Measurements from ENCODE around the gene SPRR5.

Gene SPRR5

DNA sequence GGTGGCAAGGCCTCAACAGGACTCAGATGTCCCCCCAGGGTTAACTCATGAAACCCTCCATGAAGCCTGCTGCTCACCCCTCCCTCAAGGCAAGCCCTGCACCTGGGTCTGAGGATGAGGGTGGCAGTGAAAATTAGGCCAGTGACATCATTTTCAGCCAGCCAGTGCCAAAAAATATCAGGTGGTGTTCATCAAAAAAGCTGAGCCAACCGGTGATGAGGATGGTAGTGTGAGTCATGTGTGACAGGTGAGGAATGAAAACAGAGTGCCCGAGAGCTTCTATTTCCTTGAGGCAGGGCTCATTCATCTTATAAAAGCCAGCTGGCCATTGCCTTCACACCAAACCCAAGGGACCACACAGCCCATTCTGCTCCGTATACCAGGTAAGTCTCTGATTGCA lies 36.7 kb downstream of the SPRR5 start, which contains the start of gene SPRR1A:
SPRR1A (plus strand) TSS at position 339 of the 400 bp plus-strand sequence. CDS start 1,150 bp downstream, outside the sequence.
- H4K20me1 ChIP-seq = no peaks in the 10 kb centered on the region
- peaks cover 0 to 17% (median 9%) of the 10 kb centered on the region in 10 experiments; a peak in 14 of 20 replicates for H3K4me1 ChIP-seq
- no peaks in the 10 kb centered on the region for H3K36me3 ChIP-seq
- peaks cover 0 to 10% (median 0%) of the 10 kb centered on the region in 11 experiments; a peak in 3 of 22 replicates for H3K9me3 ChIP-seq (replicated peaks in 1 of 11)
- no peaks in the 10 kb centered on the region for H3K27me3 ChIP-seq
- no peak within 1 kb of the TSS for H3K4me3 ChIP-seq
- H3K4me2 ChIP-seq = peak within 1 kb of the TSS in 8 of 11 experiments; percentile 21 to 67 (median 52); a peak in 15 of 22 replicates
- no peak for TF ChIP-seq Cebpa-rat (IDR thresholded peaks at IDR 0.05)
- 0 out of 22 replicates have a peak within 1 kb of the TSS, but pooled peaks of 1 of the 11 experiments have one; percentile 11 for H3K9ac ChIP-seq
- no peak within 1 kb of the TSS for H3K27ac ChIP-seq

DNA sequence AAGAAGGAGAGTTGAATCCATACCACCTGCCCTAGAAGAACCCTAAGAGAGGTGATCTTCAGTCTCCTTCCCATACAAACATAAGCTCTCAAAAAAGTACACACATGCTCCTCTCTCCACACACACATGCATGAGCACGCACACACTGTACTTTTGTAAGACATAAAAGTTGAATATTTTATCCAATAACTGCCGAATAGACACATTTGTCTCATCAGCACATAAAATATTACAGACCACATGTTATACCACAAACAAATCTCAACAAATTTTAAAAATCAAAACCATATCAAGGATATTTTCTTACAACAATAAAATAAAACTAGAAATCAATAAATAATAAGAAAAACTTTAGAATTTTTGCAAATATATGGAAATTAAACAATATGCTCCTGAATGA lies 39.6 kb downstream of the SPRR5 start:
- H3K27me3 ChIP-seq = no peaks in the 10 kb centered on the region
- no peak for TF ChIP-seq Cebpa-rat (IDR thresholded peaks at IDR 0.05)

DNA sequence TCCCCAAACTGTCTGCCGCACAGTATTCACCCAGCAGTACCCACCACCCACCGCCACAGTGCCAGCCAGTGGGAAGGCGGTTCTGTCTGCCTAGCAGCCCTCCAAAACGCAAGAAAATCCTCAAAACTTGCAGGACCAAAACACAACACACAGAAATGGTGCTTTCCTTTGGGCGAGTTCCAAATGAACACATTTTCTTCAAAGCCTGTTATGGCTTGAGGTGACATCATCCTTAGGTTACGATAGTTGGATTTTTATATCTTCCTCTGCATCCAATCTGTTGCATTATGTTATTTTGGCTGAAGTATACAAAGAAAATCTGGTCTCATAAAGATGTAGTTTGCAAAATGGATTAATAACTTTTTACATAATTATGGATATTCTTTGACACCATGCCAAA lies 46.2 kb downstream of the SPRR5 start:
- H3K4me1 ChIP-seq = no peaks in the 10 kb centered on the region

More for the DNA sequence above, 39.6 kb downstream of the SPRR5 start:
- Histone ChIP-seq H3K4me1 (peaks cover 0 to 17% (median 9%) of the 10 kb centered on the region in 10 experiments; a peak in 14 of 20 replicates), H4K20me1 (no peaks in the 10 kb centered on the region), H3K9me3 (replicated peaks in 1 of 11) (peaks cover 0 to 10% (median 0%) of the 10 kb centered on the region in 11 experiments; a peak in 3 of 22 replicates), H3K4me2 (no peak overlapping the region), H3K36me3 (no peaks in the 10 kb centered on the region), H3K4me3 (no peak overlapping the region), H3K9ac (no peak overlapping the region), H3K27ac (no peak overlapping the region)

DNA sequence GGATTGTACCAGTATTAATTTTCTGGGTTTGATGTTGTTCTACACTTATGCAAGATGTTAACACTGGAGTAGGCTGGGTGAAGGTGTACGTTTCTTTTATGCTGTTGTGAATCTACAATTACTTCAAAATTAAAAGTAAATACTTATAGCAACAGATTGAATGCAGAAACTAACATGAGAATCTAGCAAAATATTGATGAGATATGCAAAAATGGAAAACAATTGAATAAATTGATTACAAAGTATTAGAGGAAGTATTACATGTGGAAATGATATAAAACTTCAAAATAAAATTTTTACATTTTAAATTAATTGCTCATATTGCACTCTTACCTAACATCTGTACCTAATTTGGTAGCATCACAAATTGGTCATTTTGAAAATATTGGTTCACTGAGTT lies 48.8 kb downstream of the SPRR5 start:
- peaks cover 0 to 7% (median 2%) of the 10 kb centered on the region in 10 experiments; a peak in 6 of 20 replicates for H3K4me1 ChIP-seq
- TF ChIP-seq Cebpa-rat (IDR thresholded peaks at IDR 0.05) = no peak
- H3K27me3 ChIP-seq = peaks cover 0 to 6% (median 0%) of the 10 kb centered on the region in 11 experiments; a peak in 1 of 22 replicates
- no peak overlapping the region for H3K4me3 ChIP-seq
- H3K4me2 ChIP-seq = no peak overlapping the region
- no peak overlapping the region for H3K9ac ChIP-seq
- H4K20me1 ChIP-seq = no peaks in the 10 kb centered on the region
- no peak overlapping the region for H3K27ac ChIP-seq
- peaks cover 8 to 13% (median 10%) of the 10 kb centered on the region in 11 experiments; a peak in 19 of 22 replicates for H3K9me3 ChIP-seq (replicated peaks in 1 of 11)
- H3K36me3 ChIP-seq = no peaks in the 10 kb centered on the region

More for the DNA sequence above, 46.2 kb downstream of the SPRR5 start:
- H3K36me3 ChIP-seq = no peaks in the 10 kb centered on the region
- H3K27ac ChIP-seq = no peak overlapping the region
- H3K9ac ChIP-seq = no peak overlapping the region
- H3K9me3 ChIP-seq (replicated peaks in 1 of 11) = peaks cover 8 to 13% (median 10%) of the 10 kb centered on the region in 11 experiments; a peak in 19 of 22 replicates
- H3K4me2 ChIP-seq = no peak overlapping the region
- H3K27me3 ChIP-seq = peaks cover 0 to 6% (median 0%) of the 10 kb centered on the region in 11 experiments; a peak in 1 of 22 replicates
- no peak overlapping the region for H3K4me3 ChIP-seq
- no peaks in the 10 kb centered on the region for H4K20me1 ChIP-seq
- TF ChIP-seq Cebpa-rat (IDR thresholded peaks at IDR 0.05) = no peak

DNA sequence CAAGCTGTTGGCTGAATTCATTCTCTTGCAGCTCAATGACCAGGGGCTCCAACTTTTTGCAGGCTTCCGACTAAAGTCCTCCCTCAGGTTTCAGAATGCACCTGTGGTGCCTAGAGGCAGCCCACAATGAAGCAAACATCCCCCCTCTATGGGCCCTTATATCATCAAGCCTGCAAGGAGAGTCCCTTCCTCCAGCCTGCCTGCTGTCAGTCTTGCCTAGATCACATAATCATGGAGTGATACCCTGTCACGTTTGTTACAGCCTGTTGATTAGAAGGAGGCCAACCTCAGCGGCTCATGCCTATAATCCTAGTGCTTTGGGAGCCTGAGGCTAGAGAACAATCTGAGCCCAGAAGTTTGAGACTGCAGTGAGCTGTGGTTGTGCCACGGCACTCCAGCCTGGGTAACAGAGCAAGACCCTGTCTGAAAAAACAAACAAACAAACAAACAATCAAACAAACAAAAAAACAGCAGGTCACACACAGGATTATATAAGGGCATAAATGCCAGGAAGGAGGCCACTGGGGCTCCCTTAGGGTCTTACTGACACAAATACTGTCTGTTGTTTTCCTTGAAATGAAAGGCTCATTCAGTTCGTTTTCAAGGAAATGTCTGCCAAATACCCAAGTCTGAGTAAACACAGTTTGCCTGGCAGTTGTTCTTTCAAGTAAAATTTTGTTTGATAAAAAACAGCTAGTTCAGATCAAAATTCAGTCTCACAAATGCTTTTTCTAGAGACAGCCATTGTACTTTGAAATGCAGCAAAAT lies 49.8 kb downstream of the SPRR5 start:
- TF ChIP-seq Cebpa-rat (IDR thresholded peaks at IDR 0.05) = no peak

DNA sequence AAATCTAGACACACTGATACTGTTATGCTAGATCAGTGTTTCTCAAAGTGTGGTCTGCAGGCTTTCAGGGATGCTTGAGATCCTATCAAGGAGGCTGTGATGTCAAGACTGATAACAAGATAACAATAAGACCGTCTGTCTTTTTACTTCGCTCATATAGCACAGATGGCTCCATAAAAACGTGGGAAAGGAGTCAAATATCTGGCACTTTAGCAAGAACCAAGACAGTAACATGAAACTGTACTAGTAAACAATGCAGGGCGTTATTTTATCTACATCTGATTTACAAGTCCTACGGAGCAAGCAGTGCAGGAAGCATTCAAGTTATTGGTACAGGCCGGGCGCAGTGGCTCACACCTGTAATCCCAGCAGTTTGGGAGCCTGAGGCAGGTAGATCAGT lies 50.9 kb downstream of the SPRR5 start:
- H4K20me1 ChIP-seq = no peaks in the 10 kb centered on the region
- H3K27ac ChIP-seq = no peak overlapping the region
- no peaks in the 10 kb centered on the region for H3K36me3 ChIP-seq
- no peak overlapping the region for H3K4me3 ChIP-seq
- H3K9me3 ChIP-seq (replicated peaks in 1 of 11) = peaks cover 8 to 13% (median 10%) of the 10 kb centered on the region in 11 experiments; a peak in 19 of 22 replicates
- H3K9ac ChIP-seq = no peak overlapping the region
- TF ChIP-seq Cebpa-rat (IDR thresholded peaks at IDR 0.05) = no peak
- H3K4me1 ChIP-seq = peaks cover 0 to 13% (median 8%) of the 10 kb centered on the region in 10 experiments; a peak in 16 of 20 replicates
- H3K4me2 ChIP-seq = no peak overlapping the region
- peaks cover 0 to 6% (median 0%) of the 10 kb centered on the region in 11 experiments; a peak in 2 of 22 replicates for H3K27me3 ChIP-seq

More for the DNA sequence above, 49.8 kb downstream of the SPRR5 start:
- no peak overlapping the region for H3K4me3 ChIP-seq
- no peak overlapping the region for H3K4me2 ChIP-seq
- peaks cover 0 to 6% (median 0%) of the 10 kb centered on the region in 11 experiments; a peak in 1 of 22 replicates for H3K27me3 ChIP-seq
- peaks cover 8 to 13% (median 10%) of the 10 kb centered on the region in 11 experiments; a peak in 19 of 22 replicates for H3K9me3 ChIP-seq (replicated peaks in 1 of 11)
- H3K27ac ChIP-seq = no peak overlapping the region
- no peaks in the 10 kb centered on the region for H4K20me1 ChIP-seq
- H3K9ac ChIP-seq = no peak overlapping the region
- H3K4me1 ChIP-seq = peaks cover 0 to 7% (median 2%) of the 10 kb centered on the region in 10 experiments; a peak in 7 of 20 replicates
- H3K36me3 ChIP-seq = no peaks in the 10 kb centered on the region

DNA sequence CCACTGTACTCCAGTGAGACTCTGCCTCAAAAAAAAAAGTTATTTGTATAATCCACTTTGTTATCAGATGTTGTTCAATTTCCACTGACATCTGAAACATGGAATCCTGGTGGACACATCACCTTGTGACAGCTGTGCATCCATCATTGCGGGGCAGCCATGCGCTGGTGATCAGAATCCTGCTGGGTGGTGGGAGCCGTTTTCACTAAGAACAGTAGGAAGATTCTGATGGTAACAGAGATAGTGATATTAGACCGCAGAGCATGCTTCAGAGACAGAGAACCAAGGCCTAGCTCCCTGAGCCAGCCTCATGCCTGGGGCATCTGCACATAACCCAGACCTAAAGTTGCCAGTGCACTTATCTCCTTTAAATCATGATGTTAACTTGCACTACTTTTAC lies 51.5 kb downstream of the SPRR5 start:
- Histone ChIP-seq H3K4me3 (no peak overlapping the region), H3K9ac (no peak overlapping the region), H3K4me1 (peaks cover 0 to 13% (median 8%) of the 10 kb centered on the region in 10 experiments; a peak in 16 of 20 replicates), H3K27ac (no peak overlapping the region), H3K27me3 (peaks cover 0 to 6% (median 0%) of the 10 kb centered on the region in 11 experiments; a peak in 2 of 22 replicates), H3K36me3 (no peaks in the 10 kb centered on the region), H3K4me2 (no peak overlapping the region), H3K9me3 (replicated peaks in 1 of 11) (peaks cover 8 to 13% (median 10%) of the 10 kb centered on the region in 11 experiments; a peak in 19 of 22 replicates), H4K20me1 (no peaks in the 10 kb centered on the region)
- TF ChIP-seq Cebpa-rat (IDR thresholded peaks at IDR 0.05) = no peak
